RKO (cell line): ENCODE data around the gene MAGEF1.
"Not testable (repeated sequence)": the region's sequence is repeated elsewhere in the genome, so short reads cannot be mapped to it uniquely, and the experiment has no call there.

Experiments
- DNase-seq: peaks from one replicate; pipeline ENCODE4 v3.0.0-alpha.2; 2016; ENCODE audit warnings: low spot score

The MAGEF1 gene

DNA sequence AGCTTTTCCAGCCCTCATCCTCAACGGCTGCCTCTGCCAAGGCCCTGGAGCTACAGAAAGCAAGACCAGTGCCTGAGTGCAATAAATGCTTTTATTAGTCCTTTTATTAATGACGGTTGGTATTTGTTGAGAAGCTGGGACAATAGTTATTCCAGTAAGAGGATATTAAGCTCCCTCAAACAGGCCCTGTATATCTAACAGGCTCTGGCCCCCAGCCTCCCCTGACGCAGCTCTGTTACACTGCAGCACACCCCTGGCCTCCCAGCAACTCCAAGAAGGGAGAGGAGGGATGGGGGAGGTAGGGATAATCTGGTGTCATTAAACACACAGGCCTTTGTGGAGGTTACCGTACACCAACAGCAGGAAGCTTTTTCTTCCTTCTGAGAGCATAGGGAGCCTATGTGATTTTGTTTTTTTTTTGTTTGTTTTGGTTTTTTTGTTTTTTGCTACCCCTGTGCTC is 30.8 kb upstream of the MAGEF1 start:
- no peak for DNase-seq

DNA sequence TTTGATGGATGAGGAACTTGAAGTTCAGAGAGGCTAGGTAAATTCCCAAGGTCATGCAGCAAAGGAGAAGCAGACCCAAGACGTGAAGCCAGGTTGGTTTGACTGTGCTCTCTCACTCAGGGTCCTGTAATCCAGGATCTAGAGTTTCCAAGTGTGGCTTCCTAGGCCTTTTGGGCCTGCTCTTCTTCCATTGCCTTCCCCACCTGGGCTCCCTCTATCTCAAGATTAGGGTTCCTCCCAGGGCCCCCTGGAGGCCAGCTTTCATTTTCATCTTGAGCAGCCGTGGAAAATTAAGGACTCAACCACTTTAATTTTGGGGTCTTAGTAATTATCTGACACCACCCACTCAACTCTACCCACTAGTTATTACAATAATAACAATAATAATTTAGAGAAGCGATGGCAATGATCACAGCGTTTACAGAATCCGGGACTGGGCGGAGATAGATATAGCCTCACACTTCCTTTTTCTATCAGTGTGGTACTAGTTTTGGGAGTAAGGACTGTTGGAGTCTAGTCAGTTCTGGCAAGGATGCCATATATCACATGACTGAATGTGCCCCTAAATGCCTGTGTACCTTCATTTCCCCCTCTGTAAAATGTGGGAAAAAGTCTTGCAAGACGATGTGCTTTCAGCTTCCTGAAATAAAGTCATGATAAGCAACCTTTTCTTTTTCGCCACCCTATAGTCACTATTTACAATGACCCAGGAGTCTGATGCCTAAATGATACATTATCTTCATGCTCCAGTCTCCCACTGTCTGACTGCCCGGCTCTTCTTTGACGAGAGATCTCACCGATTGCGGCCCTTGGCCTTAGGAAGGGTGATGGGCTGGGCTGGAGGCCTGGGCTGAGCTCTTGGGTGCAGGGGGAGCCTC is 30.2 kb upstream of the MAGEF1 start:
- no peak for DNase-seq

DNA sequence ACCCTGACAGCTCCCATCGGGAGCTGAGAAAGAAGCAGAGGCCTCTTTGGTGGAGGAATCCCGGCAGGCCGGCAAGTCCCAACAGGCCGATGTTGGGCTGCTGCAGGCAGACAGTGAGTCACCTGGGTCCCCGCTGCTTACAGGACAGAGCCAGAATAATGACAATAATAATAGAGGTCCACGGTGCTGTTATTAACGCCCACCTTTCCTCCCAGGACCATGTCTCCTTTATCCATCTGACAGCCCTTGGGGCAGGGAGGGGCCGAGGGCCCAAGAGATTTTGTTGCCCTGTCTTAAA is 29.3 kb upstream of the MAGEF1 start:
- no peak for DNase-seq

DNA sequence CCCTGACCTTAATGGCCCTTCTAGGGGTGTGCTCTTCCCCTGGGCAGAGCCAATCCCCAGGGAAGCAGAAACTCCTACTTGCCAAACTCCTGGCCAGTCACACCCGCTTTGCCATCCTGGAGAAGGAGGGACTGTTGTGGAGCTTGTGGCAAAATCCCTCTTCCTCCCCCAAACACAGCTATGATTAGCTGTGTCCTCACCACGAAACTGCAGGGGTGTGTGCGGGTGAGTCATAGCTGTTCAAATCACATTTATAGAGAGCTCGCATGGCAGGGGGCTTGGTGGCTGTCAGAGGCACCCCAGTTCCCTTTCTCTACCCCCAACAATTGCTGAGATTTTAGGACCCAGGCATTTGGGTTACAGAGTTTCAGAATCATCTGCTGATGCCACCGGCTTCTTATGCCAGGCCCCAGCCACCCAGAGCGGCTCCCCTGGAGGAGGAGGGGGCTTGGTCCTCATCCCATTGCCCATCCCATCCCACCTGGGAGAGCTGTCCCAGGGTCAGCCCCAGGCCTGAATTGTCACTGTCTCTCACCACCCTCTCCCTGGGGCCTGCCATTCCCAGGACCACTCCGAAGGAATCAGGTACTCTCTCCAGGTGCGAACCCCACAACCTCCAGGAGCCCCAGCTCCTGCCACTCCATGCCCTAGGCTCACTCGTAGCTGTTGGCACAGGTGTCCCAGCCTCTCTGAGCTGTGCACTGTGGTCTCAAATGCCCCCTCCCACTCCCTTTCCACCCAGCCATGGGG is 28.8 kb upstream of the MAGEF1 start:
- DNase-seq = peak; percentile 45

DNA sequence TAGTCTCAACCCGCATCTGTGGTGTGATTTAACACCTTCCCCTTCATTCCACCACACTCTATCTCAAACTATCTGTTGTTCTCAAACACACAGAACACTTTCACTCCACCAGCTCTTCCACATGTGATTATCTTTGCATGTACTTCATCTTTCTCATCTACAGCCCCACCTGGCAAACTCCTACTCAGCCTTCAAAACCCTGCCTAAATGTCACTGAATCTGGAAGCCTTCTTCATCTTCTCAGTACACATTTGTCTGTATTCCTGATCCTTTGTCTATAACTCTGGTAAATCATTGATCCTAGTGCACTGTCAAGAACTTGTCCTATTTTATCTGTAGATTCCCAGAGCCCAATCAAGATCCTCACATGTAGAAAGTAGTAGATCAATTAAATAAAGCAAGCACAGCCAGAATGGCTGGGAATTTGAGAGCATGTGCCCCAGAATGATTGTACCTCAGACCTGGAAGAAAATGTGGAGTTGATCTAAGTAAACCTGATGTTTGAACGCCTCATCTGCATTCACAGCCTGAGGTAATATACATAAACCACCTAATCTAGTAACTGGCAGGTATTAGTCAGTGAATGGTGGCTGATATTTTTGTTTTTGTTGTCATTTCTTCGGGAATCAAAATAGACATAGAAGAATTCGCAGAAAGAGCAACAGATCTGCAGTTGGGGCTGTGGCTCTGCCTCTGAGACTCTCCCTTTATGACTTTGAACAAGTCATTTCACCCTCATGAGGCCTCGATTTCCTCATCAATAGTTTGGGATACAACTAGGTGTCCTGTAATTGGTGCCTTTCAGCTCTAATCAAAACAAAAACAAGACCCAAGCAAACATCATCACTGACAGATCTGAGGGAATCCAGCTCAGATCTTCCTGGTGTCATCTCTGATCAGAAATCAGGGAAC is 28.0 kb upstream of the MAGEF1 start:
- no peak for DNase-seq

DNA sequence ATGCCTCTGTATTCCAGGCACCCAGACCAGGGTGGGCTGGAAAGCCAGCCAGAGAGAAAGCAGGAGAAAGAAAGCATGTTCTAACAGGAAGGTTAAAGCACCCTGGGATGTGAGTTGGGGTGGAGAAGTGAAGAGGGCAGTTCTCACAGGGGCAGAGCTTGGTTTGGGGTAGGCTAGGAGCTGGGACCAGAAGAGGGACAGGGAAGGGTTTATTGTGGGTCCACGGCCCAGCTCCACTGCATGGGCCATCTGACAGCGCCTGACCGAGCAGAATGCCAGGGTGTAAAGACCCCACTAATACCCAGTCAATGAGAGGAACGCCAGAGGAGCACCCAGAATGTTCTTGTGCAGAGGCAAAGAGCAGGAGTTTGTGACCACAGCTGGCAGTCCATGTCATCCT is 27.1 kb upstream of the MAGEF1 start:
- no peak for DNase-seq

DNA sequence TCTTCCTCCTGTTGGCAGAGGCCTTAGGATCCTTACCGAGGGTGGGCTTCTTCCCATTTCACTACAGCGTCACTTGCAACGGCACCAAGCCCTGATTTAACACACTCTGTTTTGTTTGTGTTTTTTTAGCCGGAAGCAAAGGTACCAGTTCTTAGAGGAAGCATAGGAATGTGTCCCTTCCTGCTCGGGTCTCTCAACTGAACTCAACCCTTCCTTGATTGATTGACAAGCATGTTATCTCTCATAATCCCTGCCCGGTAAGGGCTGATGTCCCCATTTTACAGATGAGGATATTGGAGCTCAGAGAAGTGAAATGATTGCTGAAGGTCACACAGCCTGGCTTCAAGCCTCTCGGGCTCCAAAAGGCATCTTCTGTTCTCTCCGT is 26.6 kb upstream of the MAGEF1 start:
- DNase-seq = no peak

DNA sequence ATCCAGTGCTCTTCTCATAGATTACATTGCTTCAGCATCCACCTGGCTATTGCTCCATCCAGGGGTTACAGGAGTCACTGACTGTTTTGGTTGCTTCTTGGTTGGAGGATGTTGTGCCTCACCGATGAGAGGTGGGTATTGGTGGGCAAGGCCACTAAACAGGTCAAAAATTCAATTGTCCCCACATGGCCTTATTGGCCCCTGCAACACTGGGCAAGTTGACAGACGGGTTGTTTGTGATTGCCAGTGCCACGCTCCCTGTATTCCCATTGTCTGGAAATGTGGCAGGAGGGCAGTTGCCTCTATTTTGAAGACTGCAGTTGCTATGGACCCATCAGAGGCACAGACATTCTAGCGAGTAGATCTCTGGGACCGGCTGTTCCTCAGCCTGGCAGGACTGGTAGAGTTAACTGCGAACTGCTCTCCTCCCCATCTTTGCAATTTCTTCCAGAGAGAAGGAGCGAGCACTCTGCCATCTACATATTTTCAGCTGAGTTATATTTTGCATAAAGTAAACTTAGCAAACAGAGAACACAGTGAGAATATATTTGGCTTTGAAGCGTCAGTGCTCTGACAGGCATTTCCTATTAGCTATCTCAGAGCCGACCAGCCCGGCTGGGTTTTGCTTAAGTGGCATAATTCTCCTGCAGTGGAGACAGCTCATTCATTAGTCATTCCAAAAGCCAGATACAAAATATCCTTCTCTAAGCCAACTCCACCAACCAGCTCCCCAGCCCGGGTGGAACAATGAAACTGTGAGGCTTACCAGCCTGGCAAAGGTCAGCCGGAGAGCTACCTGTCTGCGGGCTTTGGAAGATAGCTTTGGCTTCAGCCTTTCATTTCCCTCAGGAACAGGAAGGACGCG is 26.0 kb upstream of the MAGEF1 start:
- peak; percentile 32 for DNase-seq

DNA sequence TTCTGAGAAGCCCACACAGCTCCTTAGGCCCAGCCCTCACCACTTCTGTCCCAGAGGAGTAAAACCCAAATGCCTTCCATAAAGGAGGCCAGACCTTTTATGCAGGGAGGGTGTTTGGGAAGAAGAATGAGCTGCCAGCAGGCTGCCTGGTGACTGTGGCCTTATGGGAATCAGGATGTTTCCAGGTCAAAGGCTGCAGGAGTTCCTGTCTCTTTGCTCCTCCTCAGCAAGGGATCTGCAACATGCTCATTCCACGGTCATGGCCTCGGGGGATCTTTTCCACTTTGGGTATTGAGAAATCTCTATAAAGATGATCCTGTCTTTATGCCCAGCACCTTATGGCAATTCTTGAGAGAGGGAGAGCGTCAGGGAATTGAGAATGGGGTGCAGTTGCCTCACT is 25.2 kb upstream of the MAGEF1 start:
- no peak for DNase-seq

DNA sequence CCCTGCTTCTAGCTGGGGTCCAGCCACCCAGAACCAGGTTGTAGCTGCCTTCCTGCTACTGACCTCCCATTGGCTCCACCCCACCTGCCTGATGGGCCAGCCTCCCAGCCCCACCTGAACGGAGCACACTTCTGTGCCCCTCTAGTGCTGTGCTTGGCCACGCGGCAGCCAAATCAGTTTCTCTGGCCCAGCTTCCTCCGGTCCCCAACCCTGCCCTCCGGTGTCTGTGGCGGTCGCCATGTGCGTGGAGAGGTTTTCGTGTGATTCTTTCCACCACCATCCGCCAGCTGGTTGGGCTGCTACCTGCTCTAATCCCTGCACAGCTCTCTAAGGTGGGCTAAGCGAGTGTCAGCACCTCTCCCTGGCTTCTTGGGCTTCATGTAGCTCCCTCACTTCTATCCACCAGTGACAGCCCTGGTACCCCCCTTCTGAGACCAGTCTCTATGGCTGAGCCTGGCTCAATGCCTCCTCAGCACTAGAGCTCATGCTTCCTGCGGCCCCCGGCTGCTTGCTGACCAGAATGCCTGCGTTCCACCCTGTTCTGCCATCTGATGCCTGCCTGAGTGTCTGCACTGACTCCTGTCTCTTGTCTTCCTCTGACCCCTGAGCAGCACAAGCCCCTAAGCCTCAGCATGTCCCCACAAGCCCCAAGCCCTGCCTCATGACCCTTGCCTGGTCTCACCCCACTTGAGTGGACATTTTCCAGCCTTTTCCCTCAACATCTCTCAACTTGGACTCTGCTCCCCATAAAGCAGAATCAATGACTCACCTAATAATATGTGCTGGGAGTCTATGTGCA is 23.2 kb upstream of the MAGEF1 start:
- DNase-seq = no peak

DNA sequence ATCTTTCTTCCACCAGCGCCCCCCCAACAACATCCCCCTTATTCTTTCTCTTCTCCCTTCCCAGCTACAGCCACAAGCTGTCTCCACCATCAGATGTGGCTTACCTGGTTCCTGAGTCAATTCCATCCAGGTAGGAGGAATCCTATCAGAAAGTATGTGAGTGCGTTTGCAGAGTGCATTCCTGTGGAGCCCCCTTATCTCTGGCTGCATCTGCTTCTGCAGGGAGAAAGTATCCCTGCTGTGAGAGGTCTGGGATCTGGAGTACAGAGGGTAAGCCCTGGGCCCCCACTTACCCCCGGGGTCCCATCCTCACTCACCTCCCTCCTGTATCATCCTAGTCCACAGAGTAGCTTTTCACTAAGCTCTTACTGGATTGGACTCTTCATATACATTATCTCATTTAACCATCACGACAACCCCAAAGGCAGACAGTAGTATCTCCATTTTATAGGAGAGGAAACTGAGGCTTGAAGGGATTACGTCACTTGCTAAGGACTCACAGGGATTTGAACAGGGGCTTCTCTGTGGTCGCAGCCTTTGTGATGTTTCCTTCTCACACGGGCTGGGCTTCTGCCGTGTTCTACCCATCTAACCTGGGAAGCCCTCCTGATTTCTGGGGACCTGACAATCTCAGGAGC is 22.2 kb upstream of the MAGEF1 start:
- DNase-seq = no peak

DNA sequence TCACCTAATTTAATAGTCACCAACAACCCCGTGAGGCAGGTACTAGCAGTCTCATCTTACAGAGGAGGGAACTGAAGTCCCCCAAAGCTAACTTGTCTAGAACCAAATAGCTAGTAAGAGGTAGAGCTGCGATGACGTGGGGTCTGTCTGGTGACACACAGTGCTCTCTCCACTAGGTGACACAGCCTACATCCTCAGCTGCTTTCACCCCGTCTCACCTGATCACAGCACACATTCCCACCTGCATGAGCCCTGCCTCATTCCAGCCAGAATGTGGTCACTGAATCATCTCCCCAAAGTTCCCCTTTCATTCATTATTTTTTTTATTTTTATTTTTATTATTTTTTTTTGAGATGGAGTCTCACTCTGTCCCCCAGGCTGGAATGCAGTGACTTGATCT is 21.3 kb upstream of the MAGEF1 start:
- DNase-seq = no peak

DNA sequence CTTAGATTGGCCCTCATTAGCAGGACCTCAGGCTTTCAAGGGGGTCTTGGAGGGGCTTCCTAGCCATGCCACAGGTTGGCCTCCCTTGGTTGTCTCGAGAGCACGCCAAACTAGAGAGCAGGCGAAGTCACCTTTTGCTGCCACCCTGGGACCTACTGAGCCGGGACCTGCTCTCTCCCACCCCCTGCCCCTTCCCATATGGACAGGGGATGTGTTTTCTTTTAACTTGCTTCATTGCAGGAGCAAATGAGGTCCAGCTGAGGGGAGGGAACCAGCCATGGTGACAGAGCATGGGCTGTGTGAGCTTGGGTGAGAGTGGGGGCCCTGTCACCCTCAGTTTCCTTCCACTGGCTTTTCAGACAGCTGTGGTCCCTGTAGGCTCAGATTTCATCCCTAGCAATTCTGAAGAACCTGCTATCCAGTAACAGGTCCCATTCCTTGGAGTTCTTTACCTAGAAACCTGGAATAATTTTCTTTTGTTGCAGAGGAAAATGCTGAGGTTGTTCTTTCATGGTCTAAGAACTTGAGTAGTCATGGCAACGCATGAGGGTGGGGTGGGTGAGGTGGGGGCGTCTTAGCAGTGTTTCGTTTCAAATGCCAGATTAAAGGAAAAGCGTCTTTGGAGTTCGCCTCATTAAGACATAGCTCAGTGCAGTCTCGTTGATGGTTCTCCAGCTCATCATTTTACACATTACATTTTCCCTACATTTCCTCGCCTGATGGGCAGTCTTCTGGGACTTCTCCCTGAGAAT is 20.1 kb upstream of the MAGEF1 start:
- DNase-seq = no peak

DNA sequence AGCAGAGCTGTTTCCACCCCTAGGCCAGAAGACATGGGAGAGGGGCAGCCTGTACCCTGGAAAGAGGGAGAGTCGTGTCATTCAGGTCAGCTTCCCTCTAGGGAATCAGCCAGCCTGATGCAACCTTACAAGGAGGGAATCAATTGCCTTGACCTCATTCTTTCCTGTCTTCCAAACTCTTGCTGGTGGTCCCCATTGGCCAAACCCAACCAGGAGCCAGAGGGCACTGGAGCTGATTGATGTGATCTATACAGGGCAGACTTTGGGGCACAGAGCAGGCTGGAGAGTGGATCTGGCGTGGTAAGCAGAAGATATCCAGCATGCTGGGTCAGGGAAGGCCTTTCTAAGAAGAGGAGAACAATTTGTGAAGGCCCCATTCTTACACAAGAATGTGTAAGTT is 19.1 kb upstream of the MAGEF1 start:
- DNase-seq = no peak

DNA sequence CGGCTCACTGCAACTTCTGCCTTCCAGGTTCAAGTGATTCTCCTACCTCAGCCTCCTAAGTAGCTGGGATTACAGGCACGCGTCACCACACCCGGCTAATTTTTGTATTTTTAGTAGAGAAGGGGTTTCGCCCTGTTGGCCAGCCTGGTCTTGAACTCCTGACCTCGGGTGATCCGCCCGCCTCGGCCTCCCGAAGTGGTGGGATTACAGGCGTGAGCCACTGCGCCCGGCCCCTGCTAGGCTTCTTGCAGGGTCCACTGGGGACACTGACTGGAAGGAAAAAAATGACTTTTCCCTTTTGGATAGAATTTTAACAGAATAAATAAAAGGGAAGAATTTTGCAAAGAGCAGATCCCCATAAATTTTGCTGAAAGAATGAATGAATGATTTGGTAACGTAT is 17.3 kb upstream of the MAGEF1 start:
- not testable (repeated sequence) for DNase-seq

DNA sequence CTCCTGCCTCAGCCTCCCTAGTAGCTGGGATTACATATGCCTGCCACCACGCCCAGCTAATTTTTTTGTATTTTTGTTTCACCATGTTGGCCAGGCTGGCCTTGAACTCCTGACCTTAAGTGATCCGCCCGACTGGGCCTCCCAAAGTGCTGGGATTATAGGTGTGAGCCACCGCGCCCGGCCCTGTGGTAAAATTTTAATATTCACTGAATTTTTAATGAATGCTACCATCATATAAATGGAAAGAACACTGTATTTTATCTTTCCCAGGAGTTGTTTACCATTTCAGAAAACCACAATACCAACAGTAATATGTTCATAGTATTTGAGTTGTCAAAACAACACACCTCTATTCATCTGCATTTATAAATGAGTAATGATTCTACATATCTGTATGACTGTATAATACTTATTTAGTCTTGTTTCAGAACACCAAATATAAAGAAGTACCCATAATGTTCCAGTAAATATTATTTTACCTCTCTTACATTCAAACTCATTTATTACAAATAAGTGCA is 16.2 kb upstream of the MAGEF1 start:
- DNase-seq = no peak

DNA sequence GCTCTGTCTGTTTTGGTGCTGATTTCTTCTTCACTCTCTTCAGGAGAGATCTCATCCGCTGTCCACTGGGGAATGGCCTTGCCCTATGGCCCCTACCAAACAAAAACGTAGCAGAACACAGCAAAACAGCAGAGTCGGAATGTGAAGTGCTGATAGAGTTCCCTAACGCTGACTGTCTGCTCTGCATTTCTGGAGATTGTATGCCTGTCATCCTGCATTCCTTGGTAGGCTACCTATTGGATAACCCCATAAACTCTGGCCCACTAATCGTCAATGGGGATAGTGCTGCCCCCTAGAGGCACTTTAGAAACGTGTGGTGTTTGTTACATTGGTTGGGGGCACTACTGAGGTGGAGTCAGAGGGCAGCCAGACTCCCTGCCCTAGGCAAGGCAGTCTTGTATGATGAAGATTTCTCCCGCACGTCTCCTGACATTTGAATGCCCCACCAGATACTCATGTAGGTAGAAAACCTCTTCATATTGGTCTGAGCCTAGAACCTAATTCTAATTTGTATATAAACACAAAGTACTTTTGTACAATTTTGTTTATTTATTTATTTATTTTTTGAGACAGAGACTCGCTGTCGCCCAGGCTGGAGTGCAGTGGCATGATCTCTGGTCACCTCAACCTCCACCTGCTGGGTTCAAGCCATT is 15.6 kb upstream of the MAGEF1 start:
- peak; percentile 61 for DNase-seq

DNA sequence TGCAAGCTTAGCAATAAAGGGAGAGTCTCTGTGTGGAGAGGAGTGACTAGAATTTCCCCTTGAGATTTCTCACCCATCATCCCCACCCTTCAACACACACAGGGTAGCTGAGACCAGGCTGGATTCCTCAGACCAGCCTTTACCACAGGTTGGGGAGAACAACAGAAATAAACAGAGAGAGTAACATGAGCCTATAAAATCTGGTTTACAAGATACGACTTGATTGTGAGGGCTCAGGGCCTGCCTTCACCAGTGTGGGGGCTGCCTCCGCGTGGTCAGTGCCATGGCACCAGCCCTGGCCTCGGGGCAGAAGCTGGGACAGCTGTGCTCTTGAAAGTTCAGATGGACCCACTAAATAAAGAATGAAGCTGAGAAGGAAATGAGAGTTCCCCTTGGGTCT is 14.6 kb upstream of the MAGEF1 start:
- DNase-seq = no peak
